Smooth muscle cell (in vitro differentiated cells): ENCODE results near the gene LAMP1. TPM values are rescaled to one million over a fixed set of nuclear protein-coding genes. Genes with fewer than 3 reads are reported as not detected.

Experiments used
- DNase-seq: peaks from one replicate; lab custom pipeline; 2025; ENCODE audit not compliant: unreplicated experiment; lab: John Stamatoyannopoulos, UW
- H2AFZ ChIP-seq: fragments of 200-600 bp; sonication (generic); 2 replicates; pipeline ENCODE4 v1.6.0; 2016; ENCODE audit warnings: antibody characterized with exemption, low read depth, mild to moderate bottlenecking
- H3F3A ChIP-seq: fragments of 200-600 bp; sonication (generic); 2 replicates; pipeline ENCODE4 v1.6.0; 2017; ENCODE audit warnings: antibody characterized with exemption, low read depth
- H3K27ac ChIP-seq: fragments of 200-600 bp; sonication (generic); 2 replicates; pipeline ENCODE4 v1.5.1; 2016; ENCODE audit warnings: low read depth, mild to moderate bottlenecking
- H3K27me3 ChIP-seq: fragments of 200-600 bp; sonication (generic); 2 replicates; pipeline ENCODE4 v1.6.1; 2016; ENCODE audit warnings: low read depth, mild to moderate bottlenecking
- H3K36me3 ChIP-seq: fragments of 200-600 bp; sonication (generic); 2 replicates; pipeline ENCODE4 v1.5.1; 2016; ENCODE audit warnings: low read depth
- H3K4me1 ChIP-seq: fragments of 200-600 bp; sonication (generic); 2 replicates; pipeline ENCODE4 v1.5.1; 2016; ENCODE audit warnings: low read depth
- H3K4me2 ChIP-seq: fragments of 200-600 bp; sonication (generic); 2 replicates; pipeline ENCODE4 v1.6.0; 2016; ENCODE audit warnings: mild to moderate bottlenecking
- H3K4me3 ChIP-seq: fragments of 200-600 bp; sonication (generic); 2 replicates; pipeline ENCODE4 v1.5.1; 2016; ENCODE audit warnings: mild to moderate bottlenecking
- H3K79me2 ChIP-seq: fragments of 200-600 bp; sonication (generic); 2 replicates; pipeline ENCODE4 v1.6.0; 2016; ENCODE audit warnings: low read depth, mild to moderate bottlenecking
- H3K9ac ChIP-seq: fragments of 200-600 bp; sonication (generic); 2 replicates; pipeline ENCODE4 v1.6.0; 2016; ENCODE audit warnings: low read depth
- H3K9me3 ChIP-seq: fragments of 200-600 bp; sonication (generic); replicated peaks from 2 replicates; pipeline ENCODE4 v1.5.1; 2016; ENCODE audit warnings: low read depth
- H4K20me1 ChIP-seq: fragments of 200-600 bp; sonication (generic); 2 replicates; pipeline ENCODE4 v1.6.0; 2016; ENCODE audit warnings: low read depth
- whole genome bisulfite sequencing: methylation state at CpG from one replicate; pipeline ENCODE4 v1.1.7; 2016; ENCODE audit warnings: low lambda C conversion rate; 5-methylcytosine and 5-hydroxymethylcytosine counted together
- polyA plus RNA-seq: library from polyadenylated mRNA; unstranded; fragments of >200 nt; fragmentation: Nextera tagmentation; extraction: Ambion mirVana; gene quantifications from 2 replicates; pipeline ENCODE4 v1.2.1, GENCODE V29; 2016
- total RNA-seq: library from RNA; depleted of rRNA; stranded (reverse); fragments of >200 nt; gene quantifications from 2 replicates; pipeline ENCODE4 v1.2.3, GENCODE V29; 2014
- TF ChIP-seq, protein P1 (sequence below): fragments of 200-600 bp; sonication (generic); IDR thresholded peaks from 2 replicates; pipeline ENCODE4 v1.5.1; 2017; ENCODE audit warnings: borderline replicate concordance, mild to moderate bottlenecking, antibody characterized with exemption; ENCODE audit not compliant: insufficient read depth, poor library complexity, severe bottlenecking

Gene LAMP1
- total and polyA plus RNA-seq, 2 experiments from 2014 or later = 111 to 146 TPM

DNA sequence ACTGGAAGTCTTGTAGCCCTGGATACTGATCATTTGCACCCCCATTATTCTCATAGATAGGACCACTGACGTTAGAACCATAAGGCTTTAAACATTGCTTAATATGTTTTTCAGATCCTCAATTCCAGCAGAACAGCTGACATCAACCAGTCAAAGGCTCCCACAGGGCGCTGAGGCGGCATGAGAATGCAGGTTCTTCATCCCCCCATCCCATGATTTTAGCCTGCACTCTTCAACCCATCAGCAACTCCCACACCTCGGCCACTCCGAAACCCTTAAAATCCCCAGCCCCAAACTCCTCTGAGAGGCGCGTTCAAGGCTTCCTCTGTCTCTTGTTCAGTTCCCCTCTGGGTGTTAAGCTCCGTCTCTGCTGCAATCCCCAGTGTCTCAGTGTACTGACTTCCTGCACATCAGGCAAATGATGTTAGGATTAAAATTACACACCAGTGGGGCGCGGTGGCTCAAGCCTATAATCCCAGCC, 24.3 kb upstream of the LAMP1 start:
- Histone ChIP-seq H3K9ac (no peak overlapping the region), H3F3A (peaks cover 8% of the 10 kb centered on the region), H3K27ac (no peak overlapping the region), H3K27me3 (no peaks in the 10 kb centered on the region), H2AFZ (no peak overlapping the region), H3K4me3 (no peak overlapping the region), H3K79me2 (no peaks in the 10 kb centered on the region), H4K20me1 (no peaks in the 10 kb centered on the region), H3K9me3 (no peaks in the 10 kb centered on the region), H3K36me3 (no peaks in the 10 kb centered on the region), H3K4me2 (no peak overlapping the region), H3K4me1 (peaks cover 9% of the 10 kb centered on the region)
- WGBS = 97% methylated on average over 10 of the region's 10 CpGs
- DNase-seq = no peak
- TF ChIP-seq, protein P1, sequence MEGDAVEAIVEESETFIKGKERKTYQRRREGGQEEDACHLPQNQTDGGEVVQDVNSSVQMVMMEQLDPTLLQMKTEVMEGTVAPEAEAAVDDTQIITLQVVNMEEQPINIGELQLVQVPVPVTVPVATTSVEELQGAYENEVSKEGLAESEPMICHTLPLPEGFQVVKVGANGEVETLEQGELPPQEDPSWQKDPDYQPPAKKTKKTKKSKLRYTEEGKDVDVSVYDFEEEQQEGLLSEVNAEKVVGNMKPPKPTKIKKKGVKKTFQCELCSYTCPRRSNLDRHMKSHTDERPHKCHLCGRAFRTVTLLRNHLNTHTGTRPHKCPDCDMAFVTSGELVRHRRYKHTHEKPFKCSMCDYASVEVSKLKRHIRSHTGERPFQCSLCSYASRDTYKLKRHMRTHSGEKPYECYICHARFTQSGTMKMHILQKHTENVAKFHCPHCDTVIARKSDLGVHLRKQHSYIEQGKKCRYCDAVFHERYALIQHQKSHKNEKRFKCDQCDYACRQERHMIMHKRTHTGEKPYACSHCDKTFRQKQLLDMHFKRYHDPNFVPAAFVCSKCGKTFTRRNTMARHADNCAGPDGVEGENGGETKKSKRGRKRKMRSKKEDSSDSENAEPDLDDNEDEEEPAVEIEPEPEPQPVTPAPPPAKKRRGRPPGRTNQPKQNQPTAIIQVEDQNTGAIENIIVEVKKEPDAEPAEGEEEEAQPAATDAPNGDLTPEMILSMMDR = no peak

- no peaks in the 10 kb centered on the region for H3K27me3 ChIP-seq
- no peak overlapping the region for H2AFZ ChIP-seq
- no peak overlapping the region for H3K9ac ChIP-seq
- DNase-seq = no peak
- no peaks in the 10 kb centered on the region for H3K79me2 ChIP-seq
- peaks cover 9% of the 10 kb centered on the region for H3K4me1 ChIP-seq
- H4K20me1 ChIP-seq = no peaks in the 10 kb centered on the region
- TF ChIP-seq, protein P1 = no peak
- peaks cover 8% of the 10 kb centered on the region for H3F3A ChIP-seq
- no peak overlapping the region for H3K4me2 ChIP-seq
- no peaks in the 10 kb centered on the region for H3K36me3 ChIP-seq
- H3K27ac ChIP-seq = peak overlapping the region; percentile 93
- H3K4me3 ChIP-seq = no peak overlapping the region
- 95% methylated on average over 6 of the region's 6 CpGs for WGBS
- H3K9me3 ChIP-seq = no peaks in the 10 kb centered on the region
Observed at GRCh38 chr13:113273321-113273720, 23.7 kb upstream of the LAMP1 start.

DNA sequence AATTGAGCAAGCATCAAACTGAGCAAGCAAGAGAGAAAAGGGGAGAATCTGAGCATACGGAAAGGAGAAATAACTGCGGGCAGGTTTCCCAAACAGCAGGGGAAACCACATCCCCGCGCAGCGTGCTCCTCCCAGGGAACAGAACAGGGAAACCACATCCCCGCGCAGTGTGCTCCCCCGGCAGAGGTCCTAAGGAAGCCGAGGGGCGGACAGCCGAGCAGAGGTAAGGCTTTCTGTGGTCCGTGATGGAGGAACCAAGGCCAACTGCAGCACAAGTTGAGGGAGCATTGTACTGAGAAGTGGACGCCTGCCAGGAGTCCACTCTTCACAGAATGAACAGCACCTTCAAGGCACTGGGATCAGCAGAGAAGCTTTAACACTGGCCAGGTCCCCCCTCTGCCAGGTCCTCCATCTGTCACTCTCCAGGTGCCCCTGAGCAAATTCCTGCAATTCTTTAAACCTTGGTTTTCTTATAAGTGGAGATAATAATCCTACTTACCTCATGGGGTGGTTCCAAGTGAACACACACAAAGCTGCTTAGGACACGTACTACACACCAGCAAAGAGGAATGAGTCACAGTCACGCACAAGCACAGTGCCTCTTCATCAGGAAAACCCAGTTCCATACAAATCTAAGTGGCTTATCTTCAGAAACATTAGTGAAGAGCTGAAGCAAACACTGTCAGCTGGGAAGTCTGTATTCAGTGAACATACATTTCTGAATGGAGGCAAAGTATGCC, 23.0 kb upstream of the LAMP1 start:
- no peak for DNase-seq
- H3K9ac ChIP-seq = peak overlapping the region; percentile 78
- TF ChIP-seq, protein P1 = no peak
- H3K4me2 ChIP-seq = peak overlapping the region; percentile 64
- no peak overlapping the region for H3K4me3 ChIP-seq
- peaks cover 9% of the 10 kb centered on the region for H3K4me1 ChIP-seq
- 82% methylated on average over 15 of the region's 15 CpGs for WGBS
- peak overlapping the region; percentile 93 for H3K27ac ChIP-seq
- peaks cover 8% of the 10 kb centered on the region for H3F3A ChIP-seq
- no peak overlapping the region for H2AFZ ChIP-seq
- H3K9me3 ChIP-seq = no peaks in the 10 kb centered on the region
- H3K27me3 ChIP-seq = no peaks in the 10 kb centered on the region
- no peaks in the 10 kb centered on the region for H3K79me2 ChIP-seq
- no peaks in the 10 kb centered on the region for H3K36me3 ChIP-seq
- H4K20me1 ChIP-seq = no peaks in the 10 kb centered on the region

- no peaks in the 10 kb centered on the region for H3K9me3 ChIP-seq
- no peaks in the 10 kb centered on the region for H3K79me2 ChIP-seq
- H3K9ac ChIP-seq = peak overlapping the region; percentile 78
- H3K4me3 ChIP-seq = no peak overlapping the region
- no peaks in the 10 kb centered on the region for H4K20me1 ChIP-seq
- DNase-seq = no peak
- H3K4me1 ChIP-seq = peaks cover 9% of the 10 kb centered on the region
- peak overlapping the region; percentile 93 for H3K27ac ChIP-seq
- peaks cover 8% of the 10 kb centered on the region for H3F3A ChIP-seq
- WGBS = 86% methylated on average over 3 of the region's 3 CpGs
- H2AFZ ChIP-seq = no peak overlapping the region
- H3K4me2 ChIP-seq = peak overlapping the region; percentile 64
- no peaks in the 10 kb centered on the region for H3K27me3 ChIP-seq
- TF ChIP-seq, protein P1 = no peak
- H3K36me3 ChIP-seq = no peaks in the 10 kb centered on the region
Observed at GRCh38 chr13:113274721-113275120, 22.3 kb upstream of the LAMP1 start.
